ENCODE results near the gene TLR2. TPM values are rescaled to one million over a fixed set of nuclear protein-coding genes. Genes with fewer than 3 reads are reported as not detected.

Gene TLR2
- total and polyA plus RNA-seq, 10 of the 15 experiments (the other 5 are each of a cell fraction or from before 2014, with no cell fraction given): under 0.01 to 0.19 (median 0.06) TPM; not detected in 4

- no peak for TF ChIP-seq ZNF687 (IDR thresholded peaks at IDR 0.05)
- TF ChIP-seq STAT1 (conservative IDR thresholded peaks at IDR 0.05): no peak
- no peak for TF ChIP-seq FOS (IDR thresholded peaks at IDR 0.05; ENCODE audit: borderline replicate concordance, extremely low read depth, insufficient read length)
- TF ChIP-seq TCF12 (IDR thresholded peaks at IDR 0.05; ENCODE audit: low read depth, low read length): no peak
- TF ChIP-seq TCF7 (IDR thresholded peaks at IDR 0.05; ENCODE audit: borderline replicate concordance): no peak
- TF ChIP-seq CREB1 (IDR thresholded peaks at IDR 0.05; ENCODE audit: low read depth): no peak
- no peak for TF ChIP-seq NFXL1 (IDR thresholded peaks at IDR 0.05; ENCODE audit: borderline replicate concordance)
These were observed 308 bp upstream of the TLR2 start (continued) for GRCh38 chr4:153683763-153684181.

GRCh38 chr4:153684971-153685371 lies 891 bp downstream of the TLR2 start:
- TF ChIP-seq BMI1 (IDR thresholded peaks at IDR 0.05; ENCODE audit: borderline replicate concordance) (no peak), MYB (IDR thresholded peaks at IDR 0.05; ENCODE audit: borderline replicate concordance, low read depth, low read length) (no peak), PBX3 (IDR thresholded peaks at IDR 0.05; ENCODE audit: insufficient replicate concordance, low read depth, low read length) (no peak), CREB1 (IDR thresholded peaks at IDR 0.05; ENCODE audit: low read depth) (no peak), SP1 (IDR thresholded peaks at IDR 0.05; ENCODE audit: low read depth, low read length) (no peak), USF2 (IDR thresholded peaks at IDR 0.05; ENCODE audit: borderline replicate concordance, low read depth, low read length) (no peak), SREBF1 (IDR thresholded peaks at IDR 0.05; ENCODE audit: low read length) (no peak), FOXM1 (IDR thresholded peaks at IDR 0.05; ENCODE audit: low read depth, low read length) (no peak), PAX5 (IDR thresholded peaks at IDR 0.05; ENCODE audit: borderline replicate concordance, low read depth, low read length) (no peak), MLLT1 (IDR thresholded peaks at IDR 0.05) (no peak), EED (IDR thresholded peaks at IDR 0.05; ENCODE audit: low read depth) (no peak)
- CTCF ChIA-PET: no interaction called here
- Histone ChIP-seq H3K79me2 (ENCODE audit: control insufficient read depth, insufficient read depth, low read length) (no peaks in the 10 kb centered on the region), H4K20me1 (ENCODE audit: control insufficient read depth, insufficient read depth) (no peaks in the 10 kb centered on the region; the same call in 1 of the 2 replicates), H3K9me3 (replicated peaks; ENCODE audit: control insufficient read depth, insufficient read depth, low read length) (peaks cover 11% of the 10 kb centered on the region), H3K4me1 (ENCODE audit: control insufficient read depth, insufficient read depth, low read length) (peaks cover 6% of the 10 kb centered on the region; the same call in 1 of the 2 replicates), H3K27me3 (replicated peaks in 1 of 2; ENCODE audit: control insufficient read depth in 2 of 2, insufficient read depth in 2 of 2, low read length in 1 of 2) (peaks cover 6 to 26% of the 10 kb centered on the region in 2 experiments), H3K4me3 (no peak overlapping the region), H3K4me2 (ENCODE audit: control insufficient read depth, insufficient read depth) (peak overlapping the region; percentile 79; the same call in 1 of the 2 replicates), H3K36me3 (ENCODE audit: control insufficient read depth in 2 of 2, insufficient read depth in 2 of 2, low read length in 1 of 2) (no peaks in the 10 kb centered on the region), H2AFZ (ENCODE audit: control insufficient read depth, low read depth, low read length) (peak overlapping the region; percentile 67; the same call in 1 of the 2 replicates), H3K9ac (ENCODE audit: control insufficient read depth, insufficient read depth, low read length) (no peak overlapping the region), H3K27ac (ENCODE audit: control insufficient read depth, insufficient read depth) (no peak overlapping the region)
- no peak; the same call in 2 of the 3 replicates for ATAC-seq
- in situ Hi-C loops (cut with MboI): no loop called here
- intact Hi-C loops (cut with micrococcal nuclease; ENCODE audit: unreplicated experiment): no loop called here
- FAIRE-seq: no peak
- SMC1A ChIA-PET (ENCODE audit: uncharacterized antibody, unreplicated experiment): no interaction called here
- POLR2A ChIA-PET: no interaction called here
- no peak for DNase-seq (ENCODE audit: low read depth, low spot score)
- no TSS peak for BruUV-seq (replicated peaks)
- RAD21 ChIA-PET (ENCODE audit: unreplicated experiment): no interaction called here
- WGBS (ENCODE audit: insufficient coverage, insufficient replicate concordance, low lambda C conversion rate, missing lambda C conversion rate): 48% methylated on average over 9 of the region's 9 CpGs

All from GM12878 (cell line).